ENCODE measurements around the gene DRAM2. TPM values are rescaled to one million over a fixed set of nuclear protein-coding genes. Genes with fewer than 3 reads are reported as not detected.

DRAM2 gene
- total and polyA plus RNA-seq, 10 of the 15 experiments (the other 5 are each of a cell fraction or from before 2014, with no cell fraction given), result 39.1 to 229 (median 79.4) TPM

DNA sequence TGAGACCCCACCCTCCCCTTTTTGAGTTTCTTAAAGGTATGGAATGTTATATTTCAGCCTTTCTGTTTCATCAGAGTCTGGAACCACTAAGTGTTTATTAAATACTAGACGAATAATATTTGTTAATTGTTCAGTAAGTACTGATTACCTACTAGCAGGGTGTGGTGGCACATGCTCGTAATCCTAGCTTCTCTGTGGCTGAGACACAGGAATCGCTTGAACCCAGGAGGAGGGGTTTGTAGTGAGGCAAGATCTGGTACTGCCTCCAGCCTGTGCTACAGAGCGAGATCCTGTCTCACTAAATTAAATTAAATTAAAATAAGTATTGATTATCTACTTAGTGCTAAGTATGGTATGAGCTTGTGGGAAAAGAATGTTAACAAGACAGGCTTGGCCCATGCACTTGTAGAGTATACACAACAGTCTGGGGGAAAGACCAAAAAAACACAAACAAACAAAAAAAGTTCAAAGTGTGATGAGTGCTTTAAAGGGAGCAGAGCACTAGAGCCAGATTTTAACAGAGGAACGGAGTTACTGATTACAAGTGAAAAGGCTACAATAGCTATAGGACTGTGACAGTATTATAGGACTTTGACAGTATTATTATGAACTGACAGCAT, 2.6 kb upstream of the DRAM2 start:
- DNase-seq (ENCODE audit: low read depth, low spot score), result no peak
- Histone ChIP-seq H3K4me3 (peak overlapping the region; percentile 95), H3K9me3 (replicated peaks; ENCODE audit: control insufficient read depth, insufficient read depth, low read length) (no peaks in the 10 kb centered on the region), H3K36me3 (ENCODE audit: control insufficient read depth in 2 of 2, insufficient read depth in 2 of 2, low read length in 1 of 2) (no peaks in the 10 kb centered on the region; a peak in 1 of 4 replicates), H2AFZ (ENCODE audit: control insufficient read depth, low read depth, low read length) (no peak overlapping the region), H3K9ac (ENCODE audit: control insufficient read depth, insufficient read depth, low read length) (peak overlapping the region; percentile 93), H4K20me1 (ENCODE audit: control insufficient read depth, insufficient read depth) (no peaks in the 10 kb centered on the region), H3K79me2 (ENCODE audit: control insufficient read depth, insufficient read depth, low read length) (peaks cover 97% of the 10 kb centered on the region), H3K4me2 (ENCODE audit: control insufficient read depth, insufficient read depth) (peak overlapping the region; percentile 91), H3K27ac (ENCODE audit: control insufficient read depth, insufficient read depth) (peak overlapping the region; percentile 89), H3K27me3 (replicated peaks in 1 of 2; ENCODE audit: control insufficient read depth in 2 of 2, insufficient read depth in 2 of 2, low read length in 1 of 2) (no peaks in the 10 kb centered on the region), H3K4me1 (ENCODE audit: control insufficient read depth, insufficient read depth, low read length) (peaks cover 11% of the 10 kb centered on the region)
- peak; percentile 59 for FAIRE-seq
- peak; percentile 37 for ATAC-seq
- intact Hi-C loops (cut with micrococcal nuclease; ENCODE audit: unreplicated experiment) (loop anchor here (5.0 to 10.0 kb wide), 3 partner anchors 110 to 612 kb away; partner anchors contain the start of genes CD53 and DDX20), in situ Hi-C loops (cut with MboI) (no loop called here)
- BruUV-seq (replicated peaks), result no TSS peak
- SMC1A ChIA-PET (ENCODE audit: uncharacterized antibody, unreplicated experiment), result interaction anchor here (0.7 to 13.3 kb wide), 18 partner anchors 9 to 269 kb away, joined by 3 to 164 read pairs (median 7); no protein-coding TSS in a partner anchor
- TF ChIP-seq KDM1A (IDR thresholded peaks at IDR 0.05; ENCODE audit: borderline replicate concordance) (no peak), NFXL1 (IDR thresholded peaks at IDR 0.05; ENCODE audit: borderline replicate concordance) (no peak), CREB1 (IDR thresholded peaks at IDR 0.05; ENCODE audit: low read depth) (no peak), RAD21 (IDR thresholded peaks at IDR 0.05; ENCODE audit: insufficient read depth, low read depth, low read length) (no peak), SPI1 (IDR thresholded peaks at IDR 0.05; ENCODE audit: borderline replicate concordance, insufficient read depth, low read depth, low read length) (no peak), SUZ12 (IDR thresholded peaks at IDR 0.05; ENCODE audit: unreplicated experiment) (no peak), RBBP5 (conservative IDR thresholded peaks at IDR 0.05) (no peak), PAX5 (IDR thresholded peaks at IDR 0.05; ENCODE audit: borderline replicate concordance, low read depth, low read length) (no peak), SREBF2 (IDR thresholded peaks at IDR 0.05; ENCODE audit: low read length) (no peak), ZNF384 (IDR thresholded peaks at IDR 0.05; ENCODE audit: borderline replicate concordance, low read depth, low read length) (no peak), EED (IDR thresholded peaks at IDR 0.05; ENCODE audit: low read depth) (no peak), PAX8 (IDR thresholded peaks at IDR 0.05) (no peak), BMI1 (IDR thresholded peaks at IDR 0.05; ENCODE audit: borderline replicate concordance) (no peak)
- TF ChIP-seq, protein P1, sequence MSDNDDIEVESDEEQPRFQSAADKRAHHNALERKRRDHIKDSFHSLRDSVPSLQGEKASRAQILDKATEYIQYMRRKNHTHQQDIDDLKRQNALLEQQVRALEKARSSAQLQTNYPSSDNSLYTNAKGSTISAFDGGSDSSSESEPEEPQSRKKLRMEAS (IDR thresholded peaks at IDR 0.05; ENCODE audit: low read depth, low read length), result no peak
- TF ChIP-seq, protein P2, sequence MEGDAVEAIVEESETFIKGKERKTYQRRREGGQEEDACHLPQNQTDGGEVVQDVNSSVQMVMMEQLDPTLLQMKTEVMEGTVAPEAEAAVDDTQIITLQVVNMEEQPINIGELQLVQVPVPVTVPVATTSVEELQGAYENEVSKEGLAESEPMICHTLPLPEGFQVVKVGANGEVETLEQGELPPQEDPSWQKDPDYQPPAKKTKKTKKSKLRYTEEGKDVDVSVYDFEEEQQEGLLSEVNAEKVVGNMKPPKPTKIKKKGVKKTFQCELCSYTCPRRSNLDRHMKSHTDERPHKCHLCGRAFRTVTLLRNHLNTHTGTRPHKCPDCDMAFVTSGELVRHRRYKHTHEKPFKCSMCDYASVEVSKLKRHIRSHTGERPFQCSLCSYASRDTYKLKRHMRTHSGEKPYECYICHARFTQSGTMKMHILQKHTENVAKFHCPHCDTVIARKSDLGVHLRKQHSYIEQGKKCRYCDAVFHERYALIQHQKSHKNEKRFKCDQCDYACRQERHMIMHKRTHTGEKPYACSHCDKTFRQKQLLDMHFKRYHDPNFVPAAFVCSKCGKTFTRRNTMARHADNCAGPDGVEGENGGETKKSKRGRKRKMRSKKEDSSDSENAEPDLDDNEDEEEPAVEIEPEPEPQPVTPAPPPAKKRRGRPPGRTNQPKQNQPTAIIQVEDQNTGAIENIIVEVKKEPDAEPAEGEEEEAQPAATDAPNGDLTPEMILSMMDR (IDR thresholded peaks at IDR 0.05 in 2 of 3, conservative IDR thresholded peaks at IDR 0.05 in 1 of 3; ENCODE audit: control insufficient read depth in 2 of 3, extremely low read depth in 1 of 3, insufficient read depth in 1 of 3, low read depth in 3 of 3, low read length in 3 of 3), result no peak
- 16% methylated on average over 5 of the region's 5 CpGs for WGBS (ENCODE audit: insufficient coverage, insufficient replicate concordance, low lambda C conversion rate, missing lambda C conversion rate)
- RAD21 ChIA-PET (ENCODE audit: unreplicated experiment), result interaction anchor here (0.6 to 7.9 kb wide), 15 partner anchors 8 to 112 kb away, joined by 3 to 109 read pairs (median 4); no protein-coding TSS in a partner anchor
- POLR2A ChIA-PET, result interaction anchor here (0.7 to 9.1 kb wide), 11 partner anchors 9 to 77 kb away, joined by 3 to 62 read pairs (median 11); partner anchors contain the start of gene DENND2D
- CTCF ChIA-PET, result interaction anchor here (0.6 to 7.4 kb wide), 12 partner anchors 9 to 192 kb away, joined by 3 to 36 read pairs (median 4); partner anchors contain the start of gene DENND2D
